Measurements from ENCODE around the gene ZC2HC1B. TPM values are rescaled to one million over a fixed set of nuclear protein-coding genes. Genes with fewer than 3 reads are reported as not detected.

ZC2HC1B gene
- total RNA-seq, 2 donors from 2014 or later, result not detected

- Mint-ChIP-seq H3K27ac (no peak overlapping the region), H3K36me3 (ENCODE audit: low read depth) (no peaks in the 10 kb centered on the region), H3K27me3 (no peaks in the 10 kb centered on the region), H3K4me1 (no peaks in the 10 kb centered on the region), H3K9me3 (no peaks in the 10 kb centered on the region), H3K4me3 (no peak overlapping the region)
- ATAC-seq (replicated peaks), result no peak
These were observed 89.6 kb downstream of the ZC2HC1B start for GRCh38 chr6:143953922-143954321.

GRCh38 chr6:143955971-143956370 is 91.7 kb downstream of the ZC2HC1B start:
- ATAC-seq (replicated peaks), result no peak
- Mint-ChIP-seq H3K4me1 (no peaks in the 10 kb centered on the region), H3K27ac (no peak overlapping the region), H3K9me3 (no peaks in the 10 kb centered on the region), H3K27me3 (no peaks in the 10 kb centered on the region), H3K36me3 (ENCODE audit: low read depth) (no peaks in the 10 kb centered on the region), H3K4me3 (no peak overlapping the region)

DNA sequence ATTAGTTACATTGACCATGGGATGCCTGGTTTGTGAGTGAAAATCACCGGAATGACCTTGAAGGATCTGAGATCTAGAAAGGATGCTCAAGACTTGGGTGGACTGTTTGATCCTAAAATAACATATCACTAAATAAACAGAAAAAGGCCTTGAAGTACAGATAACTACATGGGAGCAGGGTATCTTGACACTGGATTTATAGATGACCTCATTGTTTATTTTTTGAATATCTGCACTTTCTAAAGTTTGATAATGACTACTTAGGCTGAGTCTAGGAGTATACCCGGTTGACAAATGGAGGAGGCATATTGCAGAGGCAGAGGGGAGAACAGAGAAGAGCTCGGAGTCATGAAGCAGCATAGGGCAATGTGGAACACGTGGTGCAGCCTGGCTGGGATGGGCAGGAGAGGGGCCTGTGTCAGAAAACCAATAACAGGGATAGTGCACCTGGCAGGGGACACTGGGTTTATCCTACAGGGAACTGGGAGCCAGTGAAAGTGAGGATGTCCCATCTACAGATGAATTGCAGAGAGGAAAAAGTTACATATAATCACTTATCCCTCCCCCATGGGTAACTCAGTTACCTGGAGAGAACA is 93.5 kb downstream of the ZC2HC1B start:
- Mint-ChIP-seq H3K4me3 (no peak overlapping the region), H3K9me3 (no peaks in the 10 kb centered on the region), H3K27me3 (no peaks in the 10 kb centered on the region), H3K36me3 (ENCODE audit: low read depth) (no peaks in the 10 kb centered on the region), H3K27ac (no peak overlapping the region), H3K4me1 (no peaks in the 10 kb centered on the region)
- no peak for ATAC-seq (replicated peaks)

DNA sequence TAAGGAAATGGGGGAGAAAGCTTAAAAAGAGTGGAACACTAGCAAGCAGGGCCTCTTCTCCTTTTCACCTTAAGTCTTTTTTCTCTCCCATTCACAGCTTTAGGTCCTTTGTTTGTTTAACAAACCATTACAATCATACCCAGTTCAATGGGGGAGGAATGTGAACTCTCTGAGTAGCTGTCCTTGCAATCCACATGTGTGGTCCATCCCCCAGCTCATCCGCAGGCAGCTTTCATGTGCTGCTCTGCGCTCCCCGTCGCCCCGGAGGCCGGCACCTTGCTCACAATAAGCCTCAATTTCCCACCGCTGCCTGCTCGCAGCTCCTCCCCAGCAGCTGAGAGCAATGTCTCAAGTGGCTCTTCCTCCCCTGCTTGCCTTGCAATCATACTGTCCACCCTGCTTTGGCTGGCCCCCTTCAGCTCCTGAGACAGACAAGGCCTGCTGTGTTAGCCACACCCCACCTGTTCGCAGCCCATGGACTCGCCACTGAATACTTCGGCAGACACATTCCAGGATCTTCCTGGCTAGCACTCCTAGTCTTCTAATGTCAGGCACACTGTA is 94.6 kb downstream of the ZC2HC1B start:
- Mint-ChIP-seq H3K27me3 (no peaks in the 10 kb centered on the region), H3K4me1 (no peaks in the 10 kb centered on the region), H3K27ac (no peak overlapping the region), H3K4me3 (no peak overlapping the region), H3K9me3 (no peaks in the 10 kb centered on the region), H3K36me3 (ENCODE audit: low read depth) (no peaks in the 10 kb centered on the region)
- no peak for ATAC-seq (replicated peaks)

GRCh38 chr6:143959927-143960326 is 95.7 kb downstream of the ZC2HC1B start:
- Mint-ChIP-seq H3K27ac (no peak overlapping the region), H3K27me3 (no peaks in the 10 kb centered on the region), H3K4me1 (no peaks in the 10 kb centered on the region), H3K4me3 (no peak overlapping the region), H3K9me3 (no peaks in the 10 kb centered on the region), H3K36me3 (ENCODE audit: low read depth) (no peaks in the 10 kb centered on the region)
- ATAC-seq (replicated peaks), result no peak

DNA sequence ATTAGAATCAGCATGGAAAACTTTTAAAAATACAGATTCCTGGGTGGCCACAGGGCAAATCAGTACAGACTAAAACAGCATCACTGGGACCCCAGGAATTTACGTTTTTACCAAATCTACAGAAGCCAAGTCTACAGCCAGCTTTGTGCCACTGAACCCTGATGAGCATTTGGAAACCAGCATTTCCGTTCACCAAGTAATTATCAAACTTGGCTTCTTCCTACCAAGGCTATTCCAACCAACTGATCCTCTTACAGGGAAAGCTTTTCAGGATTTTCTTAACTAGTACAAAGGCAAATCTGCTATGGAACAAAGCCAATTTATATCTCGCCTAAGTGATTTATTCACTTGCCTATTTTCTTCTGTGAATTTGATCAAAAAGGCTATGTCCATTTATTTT is 96.8 kb downstream of the ZC2HC1B start:
- H3K27ac Mint-ChIP-seq, result no peak overlapping the region
- H3K27me3 Mint-ChIP-seq, result no peaks in the 10 kb centered on the region
- no peak overlapping the region for H3K4me3 Mint-ChIP-seq
- no peaks in the 10 kb centered on the region for H3K9me3 Mint-ChIP-seq
- H3K36me3 Mint-ChIP-seq (ENCODE audit: low read depth), result no peaks in the 10 kb centered on the region
- ATAC-seq (replicated peaks), result no peak
- no peaks in the 10 kb centered on the region for H3K4me1 Mint-ChIP-seq

GRCh38 chr6:143961886-143962878 is 97.9 kb downstream of the ZC2HC1B start:
- no peaks in the 10 kb centered on the region for H3K4me1 Mint-ChIP-seq
- no peaks in the 10 kb centered on the region for H3K27me3 Mint-ChIP-seq
- H3K9me3 Mint-ChIP-seq, result no peaks in the 10 kb centered on the region
- no peaks in the 10 kb centered on the region for H3K36me3 Mint-ChIP-seq (ENCODE audit: low read depth)
- H3K4me3 Mint-ChIP-seq, result no peak overlapping the region
- ATAC-seq (replicated peaks), result no peak
- H3K27ac Mint-ChIP-seq, result no peak overlapping the region

GRCh38 chr6:143963158-143963919 is 99.1 kb downstream of the ZC2HC1B start:
- Mint-ChIP-seq H3K27ac (no peak overlapping the region), H3K4me1 (no peaks in the 10 kb centered on the region), H3K36me3 (ENCODE audit: low read depth) (peaks cover 8% of the 10 kb centered on the region), H3K4me3 (no peak overlapping the region), H3K27me3 (no peaks in the 10 kb centered on the region), H3K9me3 (no peaks in the 10 kb centered on the region)
- ATAC-seq (replicated peaks), result no peak

- no peaks in the 10 kb centered on the region for H3K9me3 Mint-ChIP-seq
- peaks cover 8% of the 10 kb centered on the region for H3K36me3 Mint-ChIP-seq (ENCODE audit: low read depth)
- ATAC-seq (replicated peaks), result no peak
- no peaks in the 10 kb centered on the region for H3K4me1 Mint-ChIP-seq
- no peaks in the 10 kb centered on the region for H3K27me3 Mint-ChIP-seq
- H3K4me3 Mint-ChIP-seq, result no peak overlapping the region
- H3K27ac Mint-ChIP-seq, result no peak overlapping the region
These were observed 100.4 kb downstream of the ZC2HC1B start for GRCh38 chr6:143964674-143965081.

- no peak for ATAC-seq (replicated peaks)
- no peak overlapping the region for H3K27ac Mint-ChIP-seq
- no peaks in the 10 kb centered on the region for H3K4me1 Mint-ChIP-seq
- H3K4me3 Mint-ChIP-seq, result no peak overlapping the region
- H3K36me3 Mint-ChIP-seq (ENCODE audit: low read depth), result peaks cover 8% of the 10 kb centered on the region
- H3K9me3 Mint-ChIP-seq, result no peaks in the 10 kb centered on the region
- no peaks in the 10 kb centered on the region for H3K27me3 Mint-ChIP-seq
These were observed 101.4 kb downstream of the ZC2HC1B start for GRCh38 chr6:143965503-143966171.

GRCh38 chr6:143966312-143966711 is 102.0 kb downstream of the ZC2HC1B start:
- no peak for ATAC-seq (replicated peaks)
- H3K27me3 Mint-ChIP-seq, result no peaks in the 10 kb centered on the region
- H3K36me3 Mint-ChIP-seq (ENCODE audit: low read depth), result peaks cover 8% of the 10 kb centered on the region
- no peaks in the 10 kb centered on the region for H3K9me3 Mint-ChIP-seq
- H3K27ac Mint-ChIP-seq, result no peak overlapping the region
- H3K4me3 Mint-ChIP-seq, result no peak overlapping the region
- H3K4me1 Mint-ChIP-seq, result no peaks in the 10 kb centered on the region

DNA sequence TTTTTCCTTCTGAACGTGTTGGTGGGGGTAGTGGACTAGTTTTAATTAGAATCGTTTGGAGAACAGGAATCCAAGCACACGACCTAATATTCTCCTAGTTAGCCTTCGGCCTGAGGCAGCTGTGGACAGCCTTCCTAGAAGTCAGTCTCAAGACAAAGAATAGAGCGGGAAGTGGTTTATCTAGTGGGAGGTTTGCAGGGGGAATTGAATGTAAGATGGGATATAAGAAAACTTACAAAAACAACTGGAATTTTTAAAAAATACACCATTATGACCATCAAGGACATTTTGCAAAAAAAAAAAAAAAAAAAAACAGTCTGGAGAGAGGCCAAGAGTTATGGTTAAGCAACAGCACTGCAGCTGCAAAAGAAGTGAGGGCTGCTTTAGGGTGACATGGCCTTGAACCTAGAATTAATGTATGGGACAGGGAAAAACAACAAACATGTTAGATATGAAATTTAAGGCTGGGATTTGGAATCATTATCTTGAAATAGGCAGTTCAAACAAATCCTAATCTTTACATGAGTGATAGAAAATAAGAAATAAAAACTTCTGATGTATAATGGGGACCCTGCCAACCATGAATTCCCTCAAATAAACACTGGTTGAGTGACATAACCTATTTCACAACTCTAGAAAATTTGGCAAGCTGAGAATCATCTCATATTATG is 103.6 kb downstream of the ZC2HC1B start:
- H3K4me3 Mint-ChIP-seq, result no peak overlapping the region
- H3K27ac Mint-ChIP-seq, result no peak overlapping the region
- H3K9me3 Mint-ChIP-seq, result no peaks in the 10 kb centered on the region

GRCh38 chr6:143969077-143969476 is 104.8 kb downstream of the ZC2HC1B start:
- ATAC-seq (replicated peaks), result no peak
- Mint-ChIP-seq H3K27me3 (no peaks in the 10 kb centered on the region), H3K4me1 (no peaks in the 10 kb centered on the region), H3K27ac (no peak overlapping the region), H3K4me3 (no peak overlapping the region), H3K36me3 (ENCODE audit: low read depth) (peaks cover 8% of the 10 kb centered on the region), H3K9me3 (no peaks in the 10 kb centered on the region)

More for the DNA sequence above, 103.6 kb downstream of the ZC2HC1B start:
- Mint-ChIP-seq H3K36me3 (ENCODE audit: low read depth) (peaks cover 8% of the 10 kb centered on the region), H3K27me3 (no peaks in the 10 kb centered on the region), H3K4me1 (no peaks in the 10 kb centered on the region)
- no peak for ATAC-seq (replicated peaks)
